NT2/D1 (cell line): ENCODE results near the gene UGT1A1.

Source experiments
- YY1 ChIP-seq: IDR thresholded peaks from 2 replicates; pipeline ENCODE4 v1.6.1; 2011; ENCODE audit not compliant: insufficient read length, insufficient read depth
- ZNF274 ChIP-seq: IDR thresholded peaks from 2 replicates; pipeline ENCODE4 v1.6.1; 2011; ENCODE audit warnings: mild to moderate bottlenecking, low read depth, low read length

- TF ChIP-seq YY1 = no peak
- TF ChIP-seq ZNF274 = no peak
These were observed 5.0 kb upstream of the UGT1A1 start for GRCh38 chr2:233754872-233755611.
